Mesenchymal stem cell (in vitro differentiated cells and primary cell): Measurements from ENCODE around the gene SLC24A3.

Experiments
- DNase-seq: peaks from one replicate; pipeline ENCODE4 v3.0.0-alpha.2; 2013
- H2AFZ ChIP-seq: one replicate; pipeline ENCODE4 v1.6.1; 2013; ENCODE audit warnings: low read depth, mild to moderate bottlenecking, control low read depth, inconsistent platforms, low read length, moderate library complexity
- H2AK5ac ChIP-seq: 2 replicates; pipeline ENCODE4 v1.6.1; 2013; ENCODE audit warnings: low read length, moderate library complexity, mild to moderate bottlenecking, inconsistent platforms; ENCODE audit not compliant: severe bottlenecking
- H2BK120ac ChIP-seq: one replicate; pipeline ENCODE4 v1.6.1; 2013; ENCODE audit warnings: low read depth, mild to moderate bottlenecking, inconsistent platforms, low read length, moderate library complexity
- H2BK12ac ChIP-seq, 2 experiments: one replicate each; pipeline ENCODE4 v1.6.1; 2013; ENCODE audit warnings: inconsistent platforms in 2 of 2, low read length in 2 of 2, mild to moderate bottlenecking in 2 of 2, moderate library complexity in 2 of 2, control low read depth in 1 of 2
- H2BK15ac ChIP-seq: one replicate; pipeline ENCODE4 v1.6.1; 2013; ENCODE audit warnings: mild to moderate bottlenecking, low read depth, inconsistent platforms; ENCODE audit not compliant: poor library complexity, severe bottlenecking
- H2BK5ac ChIP-seq: 2 replicates; pipeline ENCODE4 v1.6.1; 2013; ENCODE audit warnings: low read depth, mild to moderate bottlenecking, low read length, control low read depth, inconsistent platforms; ENCODE audit not compliant: poor library complexity, severe bottlenecking
- H3K14ac ChIP-seq, 2 experiments: one replicate each; pipeline ENCODE4 v1.6.1; 2013; ENCODE audit warnings: inconsistent platforms in 2 of 2, low read length in 2 of 2, control low read depth in 1 of 2, mild to moderate bottlenecking in 1 of 2, moderate library complexity in 1 of 2
- H3K18ac ChIP-seq, 2 experiments: one replicate each; pipeline ENCODE4 v1.6.1; 2013; ENCODE audit warnings: inconsistent platforms in 2 of 2, low read length in 2 of 2, control low read depth in 1 of 2, low read depth in 1 of 2, mild to moderate bottlenecking in 1 of 2
- H3K23ac ChIP-seq, 2 experiments: one replicate each; pipeline ENCODE4 v1.6.1; 2013; ENCODE audit warnings: inconsistent platforms in 2 of 2, low read length in 2 of 2, mild to moderate bottlenecking in 2 of 2, moderate library complexity in 2 of 2, control low read depth in 1 of 2
- H3K27ac ChIP-seq: 2 replicates; pipeline ENCODE4 v1.5.1; 2013; ENCODE audit warnings: mild to moderate bottlenecking, moderate library complexity, low read length, control low read depth, inconsistent platforms; ENCODE audit not compliant: poor library complexity, severe bottlenecking
- H3K27me3 ChIP-seq, 2 experiments: 2 replicates each; pipeline versions ENCODE4 v1.6.1 to v1.7.0; 2013; ENCODE audit warnings: low read length in 2 of 2, mild to moderate bottlenecking in 2 of 2, moderate library complexity in 2 of 2, control low read depth in 1 of 2, inconsistent platforms in 1 of 2; ENCODE audit not compliant: control insufficient read depth in 1 of 2, insufficient read depth in 1 of 2
- H3K36me3 ChIP-seq, 2 experiments: 2 replicates each; pipeline versions ENCODE4 v1.6.1 to v1.7.0; 2013; ENCODE audit warnings: low read length in 2 of 2, control low read depth in 1 of 2, inconsistent platforms in 1 of 2, low read depth in 1 of 2, mild to moderate bottlenecking in 1 of 2; ENCODE audit not compliant: insufficient read depth in 2 of 2, control insufficient read depth in 1 of 2
- H3K4ac ChIP-seq, 2 experiments: one replicate each; pipeline ENCODE4 v1.6.1; 2013; ENCODE audit warnings: inconsistent platforms in 2 of 2, low read length in 2 of 2, mild to moderate bottlenecking in 2 of 2, moderate library complexity in 2 of 2, control low read depth in 1 of 2, low read depth in 1 of 2
- H3K4me1 ChIP-seq: 2 replicates; pipeline ENCODE4 v1.6.1; 2013; ENCODE audit warnings: low read depth, low read length, control low read depth; ENCODE audit not compliant: control insufficient read depth, insufficient read depth
- H3K4me2 ChIP-seq: 2 replicates; pipeline ENCODE4 v1.6.1; 2013; ENCODE audit warnings: low read length, mild to moderate bottlenecking, inconsistent platforms; ENCODE audit not compliant: poor library complexity, severe bottlenecking
- H3K4me3 ChIP-seq, 2 experiments: 2 replicates each; pipeline versions ENCODE4 v1.5.1 to v1.7.0; 2013; ENCODE audit warnings: low read length in 2 of 2, mild to moderate bottlenecking in 2 of 2, control low read depth in 1 of 2, low read depth in 1 of 2; ENCODE audit not compliant: insufficient read depth in 1 of 2
- H3K79me1 ChIP-seq: replicated peaks from 2 replicates; pipeline ENCODE4 v1.6.1; 2013; ENCODE audit warnings: mild to moderate bottlenecking, control low read depth, low read length, inconsistent platforms; ENCODE audit not compliant: poor library complexity, severe bottlenecking
- H3K9ac ChIP-seq: 2 replicates; pipeline ENCODE4 v1.7.0; 2013; ENCODE audit warnings: mild to moderate bottlenecking, low read length, moderate library complexity
- H3K9me3 ChIP-seq: 2 replicates; pipeline ENCODE4 v1.7.0; 2013; ENCODE audit warnings: mild to moderate bottlenecking, low read length; ENCODE audit not compliant: control insufficient read depth
- H4K8ac ChIP-seq: one replicate; pipeline ENCODE4 v1.6.1; 2013; ENCODE audit warnings: inconsistent platforms, mild to moderate bottlenecking, low read length, moderate library complexity
- H4K91ac ChIP-seq: one replicate; pipeline ENCODE4 v1.6.1; 2013; ENCODE audit warnings: mild to moderate bottlenecking, low read length, inconsistent platforms
- WGBS: methylation state at CpG from one replicate; pipeline ENCODE4 v1.1.7; 2013; ENCODE audit warnings: mixed read lengths; 5-methylcytosine and 5-hydroxymethylcytosine counted together

The SLC24A3 gene

GRCh38 chr20:19552221-19553180 is 340.1 kb downstream of the SLC24A3 start:
- Histone ChIP-seq H3K4me3 (no peak overlapping the region), H3K27me3 (peaks cover 0 to 25% of the 10 kb centered on the region in 2 experiments), H4K8ac (no peak overlapping the region), H2BK5ac (no peak overlapping the region), H3K4ac (no peak overlapping the region), H3K18ac (no peak overlapping the region), H3K23ac (no peak overlapping the region), H2AFZ (no peak overlapping the region), H3K14ac (no peak overlapping the region), H3K4me1 (no peaks in the 10 kb centered on the region), H4K91ac (no peak overlapping the region), H3K27ac (no peak overlapping the region), H3K36me3 (no peaks in the 10 kb centered on the region), H2BK120ac (no peak overlapping the region), H2BK12ac (no peak overlapping the region), H3K79me1 (no peaks in the 10 kb centered on the region), H2AK5ac (no peak overlapping the region), H2BK15ac (no peak overlapping the region), H3K4me2 (no peak overlapping the region), H3K9me3 (no peaks in the 10 kb centered on the region), H3K9ac (no peak overlapping the region)
- DNase-seq = no peak
- WGBS = 35% methylated on average over 9 of the region's 9 CpGs

DNA sequence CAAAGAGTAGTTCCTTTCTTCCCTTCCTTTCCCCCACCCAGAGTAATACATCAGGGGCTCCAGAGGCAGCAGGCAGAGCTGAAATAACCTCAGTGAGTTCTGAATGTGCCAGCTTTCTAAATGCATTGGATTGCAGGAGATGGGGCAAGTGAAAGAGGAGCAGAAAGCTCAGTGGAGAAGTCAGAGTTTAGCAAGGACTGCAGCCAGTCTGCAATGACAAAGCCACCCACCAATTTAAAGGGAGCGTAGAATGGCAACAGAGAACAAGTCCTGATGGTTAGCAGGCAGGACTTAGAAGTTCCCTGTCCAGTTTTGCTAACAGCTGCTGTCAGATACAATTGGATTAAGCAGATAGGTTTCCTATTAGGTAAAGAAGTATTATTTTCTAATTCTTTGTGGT is 342.2 kb downstream of the SLC24A3 start:
- no peak overlapping the region for H4K91ac ChIP-seq
- H3K27me3 ChIP-seq = peaks cover 0 to 22% of the 10 kb centered on the region in 2 experiments
- no peak overlapping the region for H2BK15ac ChIP-seq
- no peaks in the 10 kb centered on the region for H3K4me1 ChIP-seq
- no peak overlapping the region for H3K23ac ChIP-seq
- H3K4me3 ChIP-seq = no peak overlapping the region
- no peak overlapping the region for H3K14ac ChIP-seq
- H2BK12ac ChIP-seq = no peak overlapping the region
- no peaks in the 10 kb centered on the region for H3K79me1 ChIP-seq
- no peak overlapping the region for H3K4me2 ChIP-seq
- H3K4ac ChIP-seq = no peak overlapping the region
- no peak overlapping the region for H2BK5ac ChIP-seq
- no peak overlapping the region for H2AK5ac ChIP-seq
- 64% methylated on average over 1 of the region's 1 CpG for WGBS
- H4K8ac ChIP-seq = no peak overlapping the region
- no peak overlapping the region for H3K27ac ChIP-seq
- H3K36me3 ChIP-seq = no peaks in the 10 kb centered on the region
- H3K18ac ChIP-seq = no peak overlapping the region
- H3K9ac ChIP-seq = no peak overlapping the region
- H2AFZ ChIP-seq = no peak overlapping the region
- no peak overlapping the region for H2BK120ac ChIP-seq
- H3K9me3 ChIP-seq = no peaks in the 10 kb centered on the region
- DNase-seq = no peak

- Histone ChIP-seq H3K18ac (no peak overlapping the region), H3K23ac (no peak overlapping the region), H3K27me3 (peaks cover 0 to 28% of the 10 kb centered on the region in 2 experiments), H3K27ac (no peak overlapping the region), H3K4me3 (no peak overlapping the region), H3K9me3 (no peaks in the 10 kb centered on the region), H3K79me1 (no peaks in the 10 kb centered on the region), H2BK5ac (no peak overlapping the region), H2AK5ac (no peak overlapping the region), H3K14ac (no peak overlapping the region), H2BK12ac (no peak overlapping the region), H2AFZ (no peak overlapping the region), H2BK120ac (no peak overlapping the region), H3K4me2 (no peak overlapping the region), H4K91ac (no peak overlapping the region), H4K8ac (no peak overlapping the region), H2BK15ac (no peak overlapping the region), H3K9ac (no peak overlapping the region), H3K4ac (no peak overlapping the region), H3K36me3 (no peaks in the 10 kb centered on the region), H3K4me1 (no peaks in the 10 kb centered on the region)
- DNase-seq = no peak
Measured at GRCh38 chr20:19555726-19556125, 343.3 kb downstream of the SLC24A3 start.

GRCh38 chr20:19557291-19557690 is 344.8 kb downstream of the SLC24A3 start:
- Histone ChIP-seq H3K79me1 (no peaks in the 10 kb centered on the region), H3K23ac (no peak overlapping the region), H2BK15ac (no peak overlapping the region), H3K4me2 (no peak overlapping the region), H3K18ac (no peak overlapping the region), H3K27ac (no peak overlapping the region), H2BK12ac (no peak overlapping the region), H2BK120ac (no peak overlapping the region), H3K14ac (no peak overlapping the region), H3K9ac (no peak overlapping the region), H2AK5ac (no peak overlapping the region), H3K4me3 (no peak overlapping the region), H4K8ac (no peak overlapping the region), H3K36me3 (no peaks in the 10 kb centered on the region), H3K9me3 (no peaks in the 10 kb centered on the region), H2AFZ (no peak overlapping the region), H2BK5ac (no peak overlapping the region), H3K4ac (no peak overlapping the region), H3K4me1 (no peaks in the 10 kb centered on the region), H4K91ac (no peak overlapping the region), H3K27me3 (peaks cover 0 to 22% of the 10 kb centered on the region in 2 experiments)
- WGBS = no CpG with 5 or more reads among the region's 1 CpG
- DNase-seq = no peak
